ENCODE measurements around the gene SLC24A3. TPM values are rescaled to one million over a fixed set of nuclear protein-coding genes. Genes with fewer than 3 reads are reported as not detected.
A peak's percentile ranks its signal among the peaks of the same experiment; 100 is the strongest.

Gene SLC24A3
- polyA plus RNA-seq, 1 donor (not counting 4 experiments of a cell fraction or from before 2014, with no cell fraction given) = 0.17 TPM

DNA sequence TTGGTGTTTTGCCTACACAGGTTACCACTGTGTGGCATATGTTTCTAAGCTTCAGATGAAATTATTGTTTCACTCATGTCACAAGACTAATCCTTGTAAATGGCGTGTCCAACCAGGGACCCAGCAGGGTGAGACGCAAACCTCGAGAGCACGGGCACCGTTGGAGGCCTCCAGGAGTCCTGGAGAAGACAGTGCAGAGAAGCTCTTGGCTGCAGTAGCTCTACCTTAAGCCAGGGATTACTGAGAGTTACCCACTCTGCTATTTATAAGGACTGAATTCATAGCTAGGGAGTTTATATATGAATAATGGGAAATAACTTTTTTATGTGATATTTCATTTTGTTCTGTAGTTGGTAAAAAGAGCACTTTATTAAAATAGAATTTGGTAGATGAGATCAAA lies 137.4 kb downstream of the SLC24A3 start:
- no peak overlapping the region for H3K4me3 ChIP-seq (ENCODE audit: control insufficient read depth in 2 of 3, extremely low read depth in 1 of 3, insufficient read depth in 2 of 3, low read depth in 1 of 3, low read length in 3 of 3)
- no peak overlapping the region for H3K27ac ChIP-seq (ENCODE audit: control insufficient read depth, insufficient read depth, low read length)
- no peak for FAIRE-seq
- TF ChIP-seq EZH2 (IDR thresholded peaks at IDR 0.05; ENCODE audit: low read length) = no peak
- no peak for TF ChIP-seq CTCF (optimal IDR thresholded peaks at IDR 0.05 in 1 of 3, IDR thresholded peaks at IDR 0.05 in 1 of 3, conservative IDR thresholded peaks at IDR 0.05 in 1 of 3; ENCODE audit: extremely low read depth in 1 of 3, insufficient read depth in 2 of 3, low read length in 3 of 3)
- H3K9me1 ChIP-seq (ENCODE audit: control insufficient read depth, extremely low read depth, insufficient read depth, low read length) = no peaks in the 10 kb centered on the region
- no peaks in the 10 kb centered on the region for H3K36me3 ChIP-seq (ENCODE audit: control insufficient read depth in 2 of 2, extremely low read depth in 1 of 2, insufficient read depth in 2 of 2, low read length in 2 of 2)
- no peak overlapping the region for H2AFZ ChIP-seq (ENCODE audit: control insufficient read depth, low read length)
- no peaks in the 10 kb centered on the region for H3K4me1 ChIP-seq (ENCODE audit: control insufficient read depth, extremely low read depth, insufficient read depth, low read length)
- H3K9ac ChIP-seq (ENCODE audit: control insufficient read depth, extremely low read depth, insufficient read depth, low read length) = no peak overlapping the region
- no peak for DNase-seq (ENCODE audit: low read depth, low spot score)
- no peaks in the 10 kb centered on the region for H4K20me1 ChIP-seq (ENCODE audit: control insufficient read depth, extremely low read depth, insufficient read depth, low read length)
- no peak overlapping the region for H3K4me2 ChIP-seq (ENCODE audit: control insufficient read depth, extremely low read depth, insufficient read depth, low read depth, low read length)
- H3K79me2 ChIP-seq (ENCODE audit: control insufficient read depth, insufficient read depth, low read length) = no peaks in the 10 kb centered on the region
- no peaks in the 10 kb centered on the region for H3K27me3 ChIP-seq (ENCODE audit: control insufficient read depth, extremely low read depth, insufficient read depth, low read length)
- dilution Hi-C loops (cut with MboI; ENCODE audit: extremely low pct_ligation_motif_present, low sequenced_read_pairs) = no loop called here
- H3K9me3 ChIP-seq (ENCODE audit: control insufficient read depth, low read depth, low read length) = no peaks in the 10 kb centered on the region

DNA sequence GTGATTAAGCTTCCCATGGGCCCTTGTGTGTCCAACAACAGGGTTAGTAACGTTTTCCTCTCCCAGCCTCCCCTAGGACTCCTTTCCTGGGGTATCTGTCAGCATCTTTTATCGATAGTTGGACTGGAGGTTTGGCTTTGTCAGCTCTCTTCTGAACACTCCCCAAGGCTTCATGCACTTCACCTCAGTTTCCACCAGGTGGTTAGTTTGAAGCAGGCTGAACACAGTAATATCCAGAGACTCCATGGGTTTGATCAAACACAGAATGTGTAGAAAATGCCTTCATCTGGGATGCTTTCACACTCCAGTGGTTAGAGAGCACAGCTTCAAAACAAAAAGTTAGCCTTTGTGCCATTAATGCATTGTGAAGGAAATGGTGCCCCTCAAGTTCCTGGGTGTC lies 139.1 kb downstream of the SLC24A3 start:
- no peaks in the 10 kb centered on the region for H3K9me3 ChIP-seq (ENCODE audit: control insufficient read depth, low read depth, low read length)

More for the DNA sequence above, 139.1 kb downstream of the SLC24A3 start:
- Histone ChIP-seq H2AFZ (ENCODE audit: control insufficient read depth, low read length) (no peak overlapping the region), H3K4me2 (ENCODE audit: control insufficient read depth, extremely low read depth, insufficient read depth, low read depth, low read length) (no peak overlapping the region), H3K27ac (ENCODE audit: control insufficient read depth, insufficient read depth, low read length) (no peak overlapping the region), H3K4me1 (ENCODE audit: control insufficient read depth, extremely low read depth, insufficient read depth, low read length) (no peaks in the 10 kb centered on the region), H3K79me2 (ENCODE audit: control insufficient read depth, insufficient read depth, low read length) (no peaks in the 10 kb centered on the region), H3K9ac (ENCODE audit: control insufficient read depth, extremely low read depth, insufficient read depth, low read length) (no peak overlapping the region), H3K4me3 (ENCODE audit: control insufficient read depth in 2 of 3, extremely low read depth in 1 of 3, insufficient read depth in 2 of 3, low read depth in 1 of 3, low read length in 3 of 3) (no peak overlapping the region), H3K9me1 (ENCODE audit: control insufficient read depth, extremely low read depth, insufficient read depth, low read length) (no peaks in the 10 kb centered on the region), H3K27me3 (ENCODE audit: control insufficient read depth, extremely low read depth, insufficient read depth, low read length) (no peaks in the 10 kb centered on the region), H3K36me3 (ENCODE audit: control insufficient read depth in 2 of 2, extremely low read depth in 1 of 2, insufficient read depth in 2 of 2, low read length in 2 of 2) (no peaks in the 10 kb centered on the region), H4K20me1 (ENCODE audit: control insufficient read depth, extremely low read depth, insufficient read depth, low read length) (no peaks in the 10 kb centered on the region)
- dilution Hi-C loops (cut with MboI; ENCODE audit: extremely low pct_ligation_motif_present, low sequenced_read_pairs) = no loop called here
- DNase-seq (ENCODE audit: low read depth, low spot score) (no peak), FAIRE-seq (no peak)
- TF ChIP-seq EZH2 (IDR thresholded peaks at IDR 0.05; ENCODE audit: low read length) (no peak), CTCF (optimal IDR thresholded peaks at IDR 0.05 in 1 of 3, IDR thresholded peaks at IDR 0.05 in 1 of 3, conservative IDR thresholded peaks at IDR 0.05 in 1 of 3; ENCODE audit: extremely low read depth in 1 of 3, insufficient read depth in 2 of 3, low read length in 3 of 3) (peak in 1 of 3 experiments; percentile 5)
